ENCODE data around the gene CDHR1.
"Not testable (repeated sequence)": the region's sequence is repeated elsewhere in the genome, so short reads cannot be mapped to it uniquely, and the experiment has no call there.

Gene CDHR1

GRCh38 chr10:84194424-84195043 is at the start of gene CDHR1:
CDHR1 (plus strand) TSS chr10:84194537; CDS start chr10:84194761, 224 bp downstream.
- in situ Hi-C loops (cut with MboI; ENCODE audit: low sequenced_read_pairs): no loop called here

- in situ Hi-C loops (cut with MboI; ENCODE audit: low sequenced_read_pairs): no loop called here
Observed at GRCh38 chr10:84147347-84147746, 47.0 kb upstream of the CDHR1 start.

DNA sequence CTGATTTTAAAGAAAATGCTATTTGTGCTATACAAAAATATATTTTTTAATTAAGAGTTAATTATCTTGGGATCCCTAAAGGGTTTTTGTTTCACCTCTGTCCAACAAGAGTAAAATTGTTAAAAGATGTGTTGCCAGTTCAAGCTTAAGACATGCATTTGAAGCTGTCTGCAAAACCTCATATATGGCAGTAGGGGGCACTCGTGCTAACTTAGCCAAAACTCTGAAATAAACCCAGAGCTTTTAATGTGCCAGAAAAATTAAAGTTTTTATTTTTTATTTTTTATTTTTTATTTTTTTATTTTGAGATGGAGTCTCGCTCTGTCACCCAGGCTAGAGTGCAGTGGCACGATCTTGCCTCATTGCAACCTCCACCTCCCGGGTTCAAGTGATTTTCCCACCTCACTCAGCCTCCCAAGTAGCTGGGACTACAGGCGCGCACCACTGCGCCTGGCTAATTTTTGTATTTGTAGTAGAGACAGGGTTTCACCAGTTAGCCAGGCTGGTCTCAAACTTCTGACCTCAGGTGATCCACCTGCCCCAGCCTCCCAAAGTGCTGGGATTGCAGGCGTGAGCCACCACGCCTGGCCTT is 46.2 kb upstream of the CDHR1 start:
- in situ Hi-C loops (cut with MboI; ENCODE audit: low sequenced_read_pairs): not testable (repeated sequence)

DNA sequence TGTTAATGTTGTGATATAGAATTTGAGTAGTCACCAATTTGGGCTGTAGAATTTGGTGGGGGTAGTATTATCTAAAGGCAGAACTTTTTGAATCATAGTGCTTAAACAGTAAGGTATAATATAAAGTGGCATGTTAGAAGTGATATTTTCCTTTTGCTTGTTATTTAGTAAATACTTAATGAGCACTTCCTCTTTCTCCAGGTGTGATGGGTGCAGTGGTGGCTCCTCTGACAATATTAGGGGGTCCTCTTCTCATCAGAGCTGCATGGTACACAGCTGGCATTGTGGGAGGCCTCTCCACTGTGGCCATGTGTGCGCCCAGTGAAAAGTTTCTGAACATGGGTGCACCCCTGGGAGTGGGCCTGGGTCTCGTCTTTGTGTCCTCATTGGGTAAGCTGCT is 44.5 kb upstream of the CDHR1 start:
- in situ Hi-C loops (cut with MboI; ENCODE audit: low sequenced_read_pairs): no loop called here

- in situ Hi-C loops (cut with MboI; ENCODE audit: low sequenced_read_pairs): no loop called here
Observed at GRCh38 chr10:84152769-84153168, 41.6 kb upstream of the CDHR1 start.

DNA sequence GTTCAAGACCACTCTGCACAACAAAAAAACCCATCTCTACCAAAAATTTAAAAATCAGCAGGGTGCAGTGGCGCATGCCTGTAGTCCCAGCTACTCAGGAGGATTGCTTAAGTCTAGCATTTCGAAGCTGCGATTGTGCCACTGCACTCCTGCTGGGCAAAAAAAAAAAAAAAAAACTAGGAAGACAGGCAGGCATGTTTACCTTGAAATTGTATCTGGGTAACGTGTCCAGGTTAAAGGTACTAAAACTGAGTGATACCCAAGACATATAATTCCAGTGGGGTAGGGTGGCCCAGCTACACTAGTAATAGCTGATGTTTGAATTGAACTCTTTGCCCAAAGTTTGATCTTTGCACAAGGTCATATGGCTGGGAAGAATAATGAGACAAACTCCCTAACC is 38.8 kb upstream of the CDHR1 start:
- in situ Hi-C loops (cut with MboI; ENCODE audit: low sequenced_read_pairs): no loop called here

- in situ Hi-C loops (cut with MboI; ENCODE audit: low sequenced_read_pairs): no loop called here
Observed at GRCh38 chr10:84156009-84156408, 38.3 kb upstream of the CDHR1 start.

GRCh38 chr10:84156768-84157167 is 37.6 kb upstream of the CDHR1 start:
- in situ Hi-C loops (cut with MboI; ENCODE audit: low sequenced_read_pairs): no loop called here

- in situ Hi-C loops (cut with MboI; ENCODE audit: low sequenced_read_pairs): no loop called here
Observed at GRCh38 chr10:84158061-84158460, 36.3 kb upstream of the CDHR1 start.

- in situ Hi-C loops (cut with MboI; ENCODE audit: low sequenced_read_pairs): no loop called here
Observed at GRCh38 chr10:84158550-84158949, 35.8 kb upstream of the CDHR1 start.

GRCh38 chr10:84159076-84159685 is 35.2 kb upstream of the CDHR1 start:
- in situ Hi-C loops (cut with MboI; ENCODE audit: low sequenced_read_pairs): no loop called here

DNA sequence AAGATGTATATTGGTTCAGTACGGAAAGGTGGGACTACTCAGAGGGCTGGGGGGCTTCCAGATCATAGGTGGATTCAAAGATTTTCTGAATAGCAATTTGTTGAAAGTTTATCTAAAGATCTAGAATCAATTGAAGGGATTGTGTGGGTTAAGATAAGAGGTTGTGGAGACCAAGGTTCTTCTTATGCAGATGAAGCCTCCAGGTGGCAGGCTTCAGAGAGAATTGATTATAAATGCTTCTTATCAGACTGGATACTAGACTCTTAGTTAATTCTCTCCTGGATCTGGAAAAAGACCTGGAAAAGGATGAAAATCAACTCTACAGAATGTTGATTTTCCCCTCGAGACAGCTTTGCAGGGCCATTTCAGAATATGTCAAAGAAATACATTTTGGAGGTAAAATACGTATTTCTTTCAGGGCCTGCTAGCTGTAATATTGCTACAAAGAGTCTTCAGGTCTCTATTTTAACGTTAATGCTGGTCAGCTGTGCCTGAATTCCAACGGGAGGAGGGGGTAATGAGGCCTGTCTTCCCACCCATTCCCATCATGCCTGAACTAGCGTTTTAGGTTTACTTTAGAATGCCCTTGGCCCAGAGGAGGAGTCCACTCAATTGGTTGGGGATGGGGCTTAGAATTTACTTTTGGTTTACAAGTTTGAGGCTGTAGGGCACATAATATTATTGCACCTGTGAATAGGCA is 33.5 kb upstream of the CDHR1 start:
- in situ Hi-C loops (cut with MboI; ENCODE audit: low sequenced_read_pairs): no loop called here

DNA sequence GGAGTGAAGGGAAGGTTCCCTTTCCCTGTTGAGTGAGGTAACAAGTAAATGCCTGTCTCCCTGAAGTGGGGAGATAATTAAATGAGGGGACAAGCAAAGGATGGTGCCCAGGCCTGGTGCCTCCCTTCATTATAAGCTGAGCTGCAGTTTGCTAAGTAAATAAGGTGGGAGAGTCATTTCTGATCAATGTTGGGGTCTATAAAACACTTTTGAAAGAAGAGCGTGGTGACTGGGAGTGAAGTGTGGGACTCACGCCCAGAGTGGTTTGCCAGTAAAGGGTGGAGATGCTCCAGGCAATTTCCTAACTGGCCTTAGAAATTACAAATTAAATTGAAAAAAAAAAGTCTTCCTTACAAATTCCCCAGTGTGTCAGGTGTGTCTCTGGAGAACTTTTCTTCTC is 30.3 kb upstream of the CDHR1 start:
- in situ Hi-C loops (cut with MboI; ENCODE audit: low sequenced_read_pairs): no loop called here

DNA sequence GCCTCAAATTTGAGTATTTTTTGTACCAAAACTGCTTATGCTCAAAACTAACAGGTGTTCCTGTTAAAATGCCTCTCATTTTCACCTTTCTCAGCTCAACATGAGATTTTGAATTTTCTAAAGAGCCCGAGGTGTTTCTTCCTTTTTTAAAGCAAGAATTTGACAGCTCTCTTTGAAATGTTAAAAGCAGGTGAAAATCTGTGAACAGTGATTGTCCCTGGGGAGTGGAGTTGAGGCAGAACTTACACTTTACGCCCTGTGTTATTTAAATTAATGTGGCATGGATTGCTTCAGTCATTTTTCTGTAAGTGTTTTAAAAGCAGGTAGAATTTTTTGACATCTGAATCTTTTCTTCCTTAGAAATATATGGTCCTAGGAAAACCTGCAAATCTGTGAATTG is 29.9 kb upstream of the CDHR1 start:
- in situ Hi-C loops (cut with MboI; ENCODE audit: low sequenced_read_pairs): no loop called here

DNA sequence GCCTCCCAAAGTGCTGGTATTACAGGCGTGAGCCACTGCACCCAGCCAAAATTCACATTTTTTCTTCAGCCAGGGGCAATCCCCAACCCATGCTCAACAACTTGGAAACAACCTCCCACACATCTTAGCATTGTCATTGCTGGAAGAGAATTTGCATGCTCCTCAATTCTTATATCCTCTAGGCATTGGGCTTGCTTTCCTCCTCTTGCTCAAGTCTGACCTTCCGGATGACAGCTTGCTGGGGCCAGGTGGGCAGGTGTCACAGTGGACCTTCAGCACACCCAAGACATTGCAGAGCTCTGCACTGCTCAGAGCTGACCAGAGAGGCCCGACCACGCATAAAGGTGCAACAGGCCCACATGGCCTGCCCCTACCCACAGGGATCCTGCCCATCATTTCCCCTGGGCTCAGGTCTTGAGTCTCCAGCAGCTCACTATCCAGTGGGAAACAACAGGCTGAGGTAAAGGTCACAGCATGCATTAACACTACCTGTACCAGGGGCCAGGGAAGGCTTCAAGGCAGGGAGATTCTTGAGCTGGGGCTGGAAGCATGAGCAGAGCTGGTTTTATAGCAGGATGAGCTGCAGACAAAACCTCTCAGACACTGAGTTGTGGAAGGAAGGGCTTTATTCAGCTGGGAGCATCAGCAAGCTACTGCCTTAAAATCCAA is 27.6 kb upstream of the CDHR1 start:
- in situ Hi-C loops (cut with MboI; ENCODE audit: low sequenced_read_pairs): no loop called here

- in situ Hi-C loops (cut with MboI; ENCODE audit: low sequenced_read_pairs): not testable (repeated sequence)
Observed at GRCh38 chr10:84167289-84167653, 27.1 kb upstream of the CDHR1 start.

GRCh38 chr10:84168382-84168781 is 26.0 kb upstream of the CDHR1 start:
- in situ Hi-C loops (cut with MboI; ENCODE audit: low sequenced_read_pairs): not testable (repeated sequence)

DNA sequence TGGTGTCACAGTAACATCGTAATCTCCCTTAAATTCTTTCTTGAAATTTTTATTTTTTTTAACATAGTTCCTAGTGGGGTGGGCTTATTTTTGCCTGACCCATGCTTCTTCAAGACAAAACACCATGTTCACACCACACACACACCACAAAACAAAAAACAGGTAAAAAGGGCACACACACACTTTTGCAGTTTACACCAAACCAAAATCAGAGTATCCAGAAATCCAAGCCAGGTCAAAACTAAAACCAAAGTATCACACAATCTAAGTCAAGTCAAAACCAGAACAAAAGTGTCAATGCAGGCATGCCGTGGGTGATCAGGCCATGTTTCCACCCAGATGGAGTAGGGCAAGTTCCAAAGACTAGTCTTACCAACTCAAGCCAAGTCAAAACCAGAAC is 23.1 kb upstream of the CDHR1 start:
- in situ Hi-C loops (cut with MboI; ENCODE audit: low sequenced_read_pairs): not testable (repeated sequence)

DNA sequence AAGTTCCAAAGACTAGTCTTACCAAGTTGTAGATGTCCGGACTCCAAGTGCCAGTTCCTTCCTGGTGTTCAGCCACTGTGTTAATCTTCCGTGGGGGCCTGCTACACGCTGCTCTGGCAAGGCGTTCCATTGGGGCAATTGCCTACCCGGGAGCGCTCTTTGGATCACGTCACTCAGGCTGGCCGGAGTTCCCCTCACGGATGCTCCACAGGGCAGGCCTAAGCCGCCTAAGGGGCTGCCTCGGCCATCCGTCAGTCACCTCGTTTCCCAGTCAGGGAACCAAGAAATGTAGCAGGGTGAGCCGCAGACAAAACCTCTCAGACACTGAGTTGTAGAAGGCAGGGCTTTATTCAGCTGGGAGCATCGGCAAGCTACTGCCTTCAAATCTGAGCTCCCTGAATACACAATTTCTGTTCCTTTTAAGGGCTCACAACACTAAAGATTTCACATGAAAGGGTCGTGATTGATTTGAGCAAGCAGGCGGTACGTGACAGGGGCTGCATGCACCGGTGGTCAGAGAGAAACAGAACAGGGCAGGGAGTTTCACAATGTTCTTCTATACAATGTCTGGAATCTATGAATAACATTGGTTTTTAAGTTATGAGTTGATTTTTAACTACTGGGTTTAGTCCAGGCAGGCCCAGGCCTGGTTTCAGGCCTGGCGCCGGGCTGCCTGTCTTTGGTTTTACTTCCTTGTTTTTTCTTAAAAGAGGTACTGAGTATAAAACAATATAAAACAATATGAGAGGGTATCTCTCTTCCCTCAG is 22.5 kb upstream of the CDHR1 start:
- in situ Hi-C loops (cut with MboI; ENCODE audit: low sequenced_read_pairs): not testable (repeated sequence)

DNA sequence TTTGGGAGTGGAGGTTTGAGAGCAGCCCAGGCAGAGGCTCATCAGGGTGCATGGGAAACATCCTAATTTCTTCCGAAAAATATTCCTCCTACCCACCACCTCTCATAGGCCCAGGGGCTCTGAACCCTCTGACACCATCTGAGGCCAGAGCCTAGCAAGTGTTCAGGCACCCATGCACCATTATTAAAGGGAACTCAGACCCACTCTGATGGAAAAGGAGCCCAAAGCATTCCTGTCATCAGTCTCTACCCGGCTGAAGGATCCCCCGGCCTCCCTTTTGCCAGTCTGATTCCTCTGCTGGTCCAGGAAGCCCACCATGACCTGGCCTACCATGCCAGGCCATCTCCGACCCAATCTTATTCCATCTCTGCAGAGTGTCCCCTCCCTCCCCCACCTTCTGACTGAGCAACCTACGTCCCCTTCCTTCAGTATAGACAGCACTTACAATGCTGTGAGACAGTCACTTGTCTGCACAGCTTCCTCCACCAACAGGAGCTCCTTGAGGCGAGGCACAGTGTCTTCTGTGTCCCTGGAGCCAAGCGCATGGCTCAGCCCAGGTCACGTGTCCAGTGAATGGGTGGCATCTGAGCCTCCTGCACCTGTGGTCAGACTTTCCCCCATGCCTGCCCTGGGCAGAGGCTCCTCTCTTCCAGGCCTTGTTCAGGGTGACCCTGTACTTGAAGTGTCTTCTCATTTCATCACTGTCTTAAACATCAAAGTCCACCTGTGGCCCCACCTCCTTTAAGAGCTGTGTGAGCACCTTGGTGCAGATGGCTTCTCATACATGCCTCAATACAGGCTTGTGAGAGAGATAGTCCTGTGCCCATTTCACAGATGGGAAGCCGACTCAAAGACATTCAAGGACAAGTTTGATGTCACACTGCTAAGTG is 21.6 kb upstream of the CDHR1 start:
- in situ Hi-C loops (cut with MboI; ENCODE audit: low sequenced_read_pairs): no loop called here
